NCI-H2081 (cell line): ENCODE results near the gene MRPS21.

Experiments used
- DNase-seq, 2 experiments: peaks; one replicate each; lab custom pipeline; 2025; lab: John Stamatoyannopoulos, UW

The MRPS21 gene

DNA sequence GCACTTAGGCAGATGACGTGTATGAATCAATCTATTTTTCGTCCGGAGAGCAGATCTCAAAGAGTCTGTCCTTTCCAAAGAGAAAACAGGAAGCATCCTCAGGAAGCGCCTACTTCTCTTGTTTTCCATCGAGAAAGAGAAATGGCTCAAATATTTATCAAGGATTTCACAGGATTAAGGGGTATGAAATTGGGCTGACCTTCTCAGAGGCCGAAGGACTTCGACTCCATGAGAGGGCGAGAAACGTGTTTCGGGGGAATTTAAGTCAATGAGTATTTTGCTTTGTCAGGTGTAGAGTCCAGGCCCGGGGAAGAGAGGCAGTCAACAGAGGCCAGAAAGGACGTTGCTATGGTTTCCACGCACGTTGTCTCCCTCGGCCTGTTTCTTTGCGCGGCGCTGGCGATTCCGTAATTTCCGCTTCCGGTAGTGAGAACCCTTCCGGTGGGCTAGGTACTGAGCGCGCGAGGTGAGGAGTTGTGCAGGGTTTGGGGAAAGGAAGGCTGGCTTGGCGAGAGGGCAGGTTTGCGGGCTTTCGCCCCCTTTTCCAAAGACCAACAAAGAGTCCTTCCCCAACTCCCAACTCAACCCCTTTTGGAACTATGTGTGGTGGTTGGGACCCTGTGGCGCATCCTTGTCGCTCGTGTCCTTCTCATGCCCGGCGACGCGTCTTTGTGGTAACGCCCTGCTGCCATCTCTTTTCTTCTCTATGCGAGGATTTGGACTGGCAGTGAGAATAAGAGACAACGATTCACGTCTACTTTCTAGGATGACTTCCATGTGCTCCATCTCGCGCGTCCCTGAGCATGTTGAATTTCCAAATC, at the start of gene MRPS21:
MRPS21 (plus strand) TSS at position 429 of the 821 bp plus-strand sequence. CDS start 506 bp downstream, outside the sequence.
- peak; percentile 82 to 91 for DNase-seq

DNA sequence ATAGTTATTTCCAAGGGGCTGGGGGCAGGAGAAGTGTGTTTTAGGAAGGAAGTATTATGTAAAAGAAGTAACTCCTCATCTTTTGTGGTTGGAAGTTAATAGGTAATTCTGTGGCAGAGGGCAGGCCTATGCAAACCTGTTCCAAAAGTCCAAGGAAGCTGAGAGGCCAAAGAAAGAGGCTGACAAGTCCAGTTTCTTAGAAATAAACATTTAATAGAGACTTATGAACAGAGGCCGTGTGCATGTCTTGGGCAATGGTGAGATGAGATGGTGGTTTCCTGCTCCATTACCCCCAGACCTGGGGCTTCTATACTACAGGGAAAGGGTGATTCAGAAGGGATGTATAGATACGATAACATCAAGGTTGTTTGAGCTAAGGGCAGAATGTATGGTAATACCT, 43.7 kb upstream of the MRPS21 start:
- no peak for DNase-seq

DNA sequence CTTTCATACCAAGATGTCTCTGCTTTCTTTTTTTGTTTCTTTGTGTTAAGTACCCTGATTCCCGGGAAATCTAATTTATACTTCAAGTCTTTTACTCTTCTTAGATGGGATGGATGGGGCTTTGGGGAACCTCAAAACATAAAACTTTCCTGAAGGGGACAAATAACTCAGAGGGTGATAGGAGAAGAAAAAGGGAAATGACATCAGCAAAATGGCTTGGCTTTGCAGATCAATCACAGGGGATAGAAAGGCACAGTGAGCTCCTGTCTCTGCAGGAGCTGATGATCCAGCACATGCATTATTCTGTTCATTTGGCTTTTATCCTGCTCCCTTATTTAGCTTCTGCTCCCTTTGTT, 37.5 kb upstream of the MRPS21 start:
- DNase-seq: peak; percentile 22 to 36

DNA sequence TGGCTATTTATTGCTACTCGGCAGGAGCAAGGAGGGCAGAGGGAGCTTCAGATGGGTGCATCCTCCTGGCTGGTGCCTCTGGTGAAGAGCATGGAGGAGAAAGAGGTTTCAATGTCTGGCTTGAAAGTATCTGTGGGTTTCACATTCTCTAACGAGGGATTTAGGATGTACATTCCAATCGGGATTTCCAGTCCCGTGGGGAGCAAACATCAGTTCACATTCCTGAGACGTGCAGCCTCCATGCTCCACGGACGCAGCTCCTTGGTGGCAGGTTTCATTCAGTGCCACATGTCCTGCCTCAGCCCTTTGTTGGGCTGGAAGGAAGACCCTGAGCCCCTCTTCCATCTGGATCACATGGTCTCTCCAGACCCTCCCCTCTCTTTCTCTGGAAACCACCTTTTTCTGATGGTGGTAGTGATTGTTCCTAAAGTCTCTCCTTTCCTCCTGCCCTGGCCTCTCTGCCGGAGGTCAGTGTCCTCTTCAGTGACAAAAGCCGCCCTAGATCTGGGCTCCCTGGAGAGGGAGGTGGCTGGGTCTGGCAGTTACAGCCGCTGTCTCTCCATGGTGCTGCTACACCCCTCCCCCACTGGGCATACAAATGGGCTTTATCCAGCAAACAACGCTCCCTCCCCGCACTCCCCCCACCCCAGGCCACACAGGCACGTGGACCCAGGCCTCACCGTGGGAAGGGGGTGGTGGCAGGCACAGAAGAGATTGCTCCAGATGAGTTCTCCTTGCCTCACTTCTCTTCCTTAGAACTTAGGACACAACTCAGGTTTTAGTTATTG, 36.9 kb upstream of the MRPS21 start:
- DNase-seq: peak in 1 of 2 experiments; percentile 19

DNA sequence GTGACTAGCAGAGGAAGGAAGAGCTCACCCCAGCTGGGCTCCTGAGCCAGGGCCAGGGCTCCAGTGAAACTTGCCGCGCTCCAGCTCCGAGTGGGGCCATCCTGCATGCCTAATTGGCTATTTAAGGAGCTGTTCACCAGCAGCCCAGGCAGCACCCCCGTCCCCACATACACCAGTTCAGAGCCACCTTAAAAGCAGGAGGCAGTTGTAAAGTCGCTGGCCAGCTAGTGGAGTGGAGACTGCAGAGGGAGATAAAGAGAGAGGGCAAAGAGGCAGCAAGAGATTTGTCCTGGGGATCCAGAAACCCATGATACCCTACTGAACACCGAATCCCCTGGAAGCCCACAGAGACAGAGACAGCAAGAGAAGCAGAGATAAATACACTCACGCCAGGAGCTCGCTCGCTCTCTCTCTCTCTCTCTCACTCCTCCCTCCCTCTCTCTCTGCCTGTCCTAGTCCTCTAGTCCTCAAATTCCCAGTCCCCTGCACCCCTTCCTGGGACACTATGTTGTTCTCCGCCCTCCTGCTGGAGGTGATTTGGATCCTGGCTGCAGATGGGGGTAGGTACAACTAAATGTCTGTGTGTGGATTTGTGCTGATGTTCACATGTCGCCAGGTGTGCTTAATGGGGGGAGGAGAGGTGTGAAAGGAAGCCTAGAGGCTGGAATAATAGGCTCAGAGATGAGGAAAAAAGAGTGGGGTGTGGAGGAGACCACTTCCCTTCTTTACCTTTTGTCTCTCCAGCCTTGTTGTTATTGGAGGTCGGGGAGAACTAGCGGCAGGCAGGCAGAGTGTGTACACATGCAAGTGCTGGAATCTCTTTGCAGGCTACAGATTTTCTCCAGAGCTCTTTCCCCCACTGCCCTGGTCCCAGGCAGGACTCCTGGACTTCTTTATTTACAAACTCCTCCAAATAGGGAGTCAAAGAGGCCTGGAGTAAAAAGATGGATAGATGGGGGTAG, 35.8 kb upstream of the MRPS21 start, which contains the start of gene CA14:
CA14 (plus strand) TSS at position 151 of the 962 bp plus-strand sequence; CDS start at position 506, 355 bp downstream.
- DNase-seq: no peak

DNA sequence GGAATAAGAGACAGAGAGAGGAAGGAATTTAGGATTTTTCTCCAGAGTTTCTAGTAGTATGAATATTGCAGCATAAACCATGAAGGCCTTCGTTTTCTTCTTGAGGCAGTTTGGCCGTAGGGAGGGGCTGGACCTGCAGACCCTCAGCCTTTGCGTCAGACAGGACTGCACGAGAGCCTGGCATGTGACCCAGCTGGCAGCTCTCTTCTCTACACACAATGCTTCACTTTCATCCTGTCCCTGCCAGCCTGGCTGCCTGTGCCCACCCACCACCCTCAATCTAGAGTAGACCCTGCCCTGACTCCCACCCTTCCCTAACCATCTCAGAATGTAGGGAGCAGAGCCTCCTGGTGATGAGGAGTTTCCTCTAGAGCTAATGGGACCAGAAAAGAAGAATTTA, 34.4 kb upstream of the MRPS21 start:
- no peak for DNase-seq

DNA sequence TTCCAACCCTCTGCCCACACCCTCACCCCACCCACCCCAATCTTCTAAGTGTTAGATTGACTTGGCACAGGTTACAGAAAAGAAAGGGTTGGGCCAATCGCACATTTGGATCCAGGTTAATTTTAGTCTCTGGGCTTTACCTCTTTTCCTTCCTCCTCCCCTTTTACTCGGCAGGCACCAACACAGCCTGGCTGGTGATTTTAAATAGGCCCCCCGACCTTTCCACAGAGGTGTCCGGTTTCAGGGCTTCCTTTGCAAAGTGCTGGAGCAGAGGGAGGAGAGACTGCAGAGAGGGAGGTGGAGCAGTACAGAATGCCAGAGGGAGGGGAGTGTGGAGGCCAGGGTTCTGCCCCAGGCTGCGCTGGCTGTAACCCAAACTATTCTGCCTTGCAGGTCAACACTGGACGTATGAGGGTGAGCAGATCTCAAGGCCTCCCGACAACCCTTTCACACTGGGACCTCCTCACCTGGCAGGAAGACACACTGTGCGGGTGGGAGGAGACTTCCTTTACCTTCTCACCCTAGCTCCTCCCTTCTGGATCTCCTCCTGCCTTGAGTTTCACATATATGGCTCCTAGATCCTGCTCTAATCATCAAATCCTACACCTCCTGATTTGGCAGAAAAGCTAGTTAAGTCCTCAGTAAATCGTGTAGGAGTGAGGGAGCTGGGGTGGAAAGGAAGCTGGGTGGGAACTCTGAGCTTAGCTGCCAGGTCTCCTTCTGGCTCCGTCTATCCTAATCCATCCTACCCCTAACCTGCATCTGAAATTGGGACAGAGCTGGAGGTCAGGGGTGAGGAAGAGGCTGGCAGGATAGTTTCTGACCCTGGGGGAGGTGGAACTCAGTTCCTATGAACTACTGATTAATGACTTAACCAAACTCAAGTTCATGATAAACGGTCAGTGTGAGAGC, 33.6 kb upstream of the MRPS21 start:
- peak; percentile 71 to 83 for DNase-seq

DNA sequence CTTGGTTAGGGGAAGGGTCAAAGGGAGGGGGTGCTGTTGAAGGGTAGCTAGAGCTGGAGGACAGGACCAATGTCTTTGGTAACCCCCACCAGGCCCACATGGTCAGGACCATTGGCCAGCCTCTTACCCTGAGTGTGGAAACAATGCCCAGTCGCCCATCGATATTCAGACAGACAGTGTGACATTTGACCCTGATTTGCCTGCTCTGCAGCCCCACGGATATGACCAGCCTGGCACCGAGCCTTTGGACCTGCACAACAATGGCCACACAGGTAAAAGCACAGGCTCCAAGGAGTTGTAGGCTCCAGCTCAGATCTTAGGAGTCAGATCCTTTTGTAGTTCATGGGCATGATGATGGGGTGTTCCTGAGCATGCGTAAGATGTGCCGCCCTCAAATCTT, 32.3 kb upstream of the MRPS21 start:
- no peak for DNase-seq

DNA sequence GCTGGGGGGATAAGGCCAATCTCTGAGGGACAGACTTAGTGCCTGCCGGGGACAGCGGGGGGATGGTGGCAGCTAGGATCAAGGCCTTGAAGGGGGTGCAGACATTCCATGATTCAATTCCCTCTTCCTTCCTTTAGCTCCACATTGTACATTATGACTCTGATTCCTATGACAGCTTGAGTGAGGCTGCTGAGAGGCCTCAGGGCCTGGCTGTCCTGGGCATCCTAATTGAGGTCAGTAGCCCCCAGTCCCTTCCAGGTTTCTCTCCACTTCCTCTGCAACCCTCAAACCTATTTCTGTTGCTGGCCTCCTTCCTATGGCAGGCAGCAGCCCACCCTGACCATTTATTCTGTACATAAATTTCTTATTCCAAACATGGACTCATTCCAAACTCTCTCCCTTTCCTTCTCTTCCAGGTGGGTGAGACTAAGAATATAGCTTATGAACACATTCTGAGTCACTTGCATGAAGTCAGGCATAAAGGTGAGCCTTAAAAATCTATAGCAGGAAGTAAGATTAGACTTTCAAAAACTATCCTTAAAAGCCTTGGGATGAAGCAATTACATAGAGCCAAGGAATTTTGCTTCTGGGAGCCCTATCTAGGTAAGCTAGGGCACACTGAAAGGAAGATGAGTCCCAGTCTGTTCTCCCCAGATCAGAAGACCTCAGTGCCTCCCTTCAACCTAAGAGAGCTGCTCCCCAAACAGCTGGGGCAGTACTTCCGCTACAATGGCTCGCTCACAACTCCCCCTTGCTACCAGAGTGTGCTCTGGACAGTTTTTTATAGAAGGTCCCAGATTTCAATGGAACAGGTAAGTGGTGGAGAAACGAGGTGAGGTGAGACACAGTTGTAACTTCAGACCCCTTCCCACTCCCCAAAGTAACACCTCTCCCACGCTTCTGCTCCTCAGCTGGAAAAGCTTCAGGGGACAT, 31.0 kb upstream of the MRPS21 start:
- DNase-seq: no peak

DNA sequence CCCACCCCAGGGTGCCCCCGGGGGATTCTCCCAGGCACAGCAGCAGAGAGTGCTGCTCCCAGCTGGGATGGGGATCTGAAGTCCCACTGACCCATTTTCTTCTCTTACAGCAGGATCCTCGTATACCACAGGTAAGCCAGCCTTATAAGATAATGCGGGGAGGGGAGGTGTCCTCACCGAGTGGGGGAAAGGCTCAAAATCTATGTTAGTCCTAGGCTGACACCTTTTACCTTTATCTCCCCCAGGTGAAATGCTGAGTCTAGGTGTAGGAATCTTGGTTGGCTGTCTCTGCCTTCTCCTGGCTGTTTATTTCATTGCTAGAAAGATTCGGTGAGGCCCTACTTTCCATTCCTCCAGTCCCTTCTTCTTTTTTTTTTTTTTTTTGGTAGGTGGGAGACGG, 30.1 kb upstream of the MRPS21 start:
- no peak for DNase-seq

DNA sequence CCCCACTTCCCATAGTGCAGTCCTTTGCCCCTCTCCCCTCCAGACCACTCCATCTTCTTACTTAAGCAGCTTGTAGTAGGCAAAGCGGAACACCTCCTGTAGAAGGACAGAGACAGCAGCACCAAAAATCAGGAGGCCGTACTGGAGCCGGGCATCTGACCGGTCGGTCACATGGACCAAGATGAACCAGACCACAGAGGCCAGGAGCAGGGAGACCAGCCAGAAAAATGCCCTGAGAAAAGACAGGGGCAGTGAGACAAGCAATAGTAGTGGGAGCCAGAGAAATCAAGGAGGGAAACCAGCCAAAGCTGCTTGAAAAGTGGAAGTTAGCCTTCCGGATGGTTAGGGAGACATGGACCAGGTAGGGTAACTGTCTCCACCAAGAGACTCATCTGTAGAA, 25.8 kb upstream of the MRPS21 start:
- DNase-seq: no peak

DNA sequence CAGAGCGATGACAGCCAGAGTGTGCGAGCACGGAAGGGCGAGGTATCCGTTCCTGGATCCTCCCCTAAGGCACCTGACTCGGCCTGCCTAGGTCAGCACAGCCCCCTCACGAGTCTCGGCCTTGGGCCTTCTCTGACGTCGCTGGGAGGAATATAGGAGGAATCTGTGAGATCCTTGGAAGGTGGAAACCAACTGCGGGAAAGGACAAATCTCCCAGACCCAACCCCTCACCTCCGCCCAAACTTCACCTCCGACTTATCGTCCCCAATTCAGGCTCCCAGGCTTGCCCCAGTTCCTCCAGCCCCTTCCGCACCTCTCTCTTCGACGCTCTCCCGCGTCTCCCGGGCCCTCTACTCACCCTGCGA, 25.3 kb upstream of the MRPS21 start:
- DNase-seq: no peak

DNA sequence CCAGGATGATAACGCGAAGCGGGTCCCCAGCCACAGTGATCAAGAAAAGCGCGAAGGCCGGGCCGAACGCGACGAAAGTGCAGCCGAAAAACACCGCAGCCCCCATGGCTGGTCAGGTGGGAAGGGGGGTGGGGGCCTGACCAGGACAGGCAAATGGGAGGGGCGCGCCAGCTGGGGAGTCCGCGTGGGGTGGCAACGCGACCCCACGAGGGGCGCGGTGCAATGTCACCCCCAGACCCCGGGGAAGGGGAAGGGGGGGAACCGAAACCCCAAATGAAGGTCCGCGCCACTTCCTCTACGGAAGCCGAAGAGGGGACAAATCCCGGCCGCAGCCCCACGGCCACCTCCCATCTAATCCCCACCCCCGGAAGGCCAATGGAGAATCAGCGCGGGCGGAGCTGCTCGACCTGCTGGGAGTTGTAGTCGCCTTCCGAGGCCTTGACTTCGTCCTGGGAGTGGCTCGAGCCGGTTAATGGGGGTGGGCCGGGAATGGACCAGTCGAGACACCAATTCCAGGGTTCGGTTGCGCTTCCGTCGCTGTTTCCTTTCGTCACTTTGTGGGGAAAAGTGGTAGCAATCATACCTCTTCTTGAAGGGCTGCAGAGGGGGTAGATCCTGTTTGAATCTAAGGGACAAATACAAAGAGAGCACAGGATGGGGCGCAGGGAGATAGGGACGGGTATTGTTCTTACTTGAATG, 24.8 kb upstream of the MRPS21 start, which contains the start of gene APH1A:
APH1A (minus strand) TSS at position 312 of the 699 bp plus-strand sequence; CDS start at position 106, 206 bp downstream.
- peak; percentile 99 to 100 for DNase-seq

DNA sequence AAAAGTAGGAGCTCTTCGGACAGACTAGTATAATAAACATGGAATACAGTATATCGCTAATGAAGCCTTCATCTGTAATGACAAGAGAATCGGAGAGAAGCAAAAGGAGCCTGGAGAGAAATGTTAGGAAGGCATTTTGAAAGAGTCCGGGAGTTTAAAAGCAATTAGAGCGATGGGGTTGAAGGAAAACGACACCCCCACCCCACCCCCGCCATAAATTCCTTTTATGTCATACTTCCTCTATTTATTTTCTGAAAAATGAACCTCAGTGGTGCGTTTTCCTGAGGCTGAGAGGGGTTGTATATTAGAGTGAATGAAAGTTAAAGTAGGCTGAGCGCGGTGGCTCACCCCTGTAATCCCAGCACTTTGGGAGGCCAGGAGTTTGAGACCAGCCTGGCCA, 24.2 kb upstream of the MRPS21 start:
- DNase-seq: no peak

DNA sequence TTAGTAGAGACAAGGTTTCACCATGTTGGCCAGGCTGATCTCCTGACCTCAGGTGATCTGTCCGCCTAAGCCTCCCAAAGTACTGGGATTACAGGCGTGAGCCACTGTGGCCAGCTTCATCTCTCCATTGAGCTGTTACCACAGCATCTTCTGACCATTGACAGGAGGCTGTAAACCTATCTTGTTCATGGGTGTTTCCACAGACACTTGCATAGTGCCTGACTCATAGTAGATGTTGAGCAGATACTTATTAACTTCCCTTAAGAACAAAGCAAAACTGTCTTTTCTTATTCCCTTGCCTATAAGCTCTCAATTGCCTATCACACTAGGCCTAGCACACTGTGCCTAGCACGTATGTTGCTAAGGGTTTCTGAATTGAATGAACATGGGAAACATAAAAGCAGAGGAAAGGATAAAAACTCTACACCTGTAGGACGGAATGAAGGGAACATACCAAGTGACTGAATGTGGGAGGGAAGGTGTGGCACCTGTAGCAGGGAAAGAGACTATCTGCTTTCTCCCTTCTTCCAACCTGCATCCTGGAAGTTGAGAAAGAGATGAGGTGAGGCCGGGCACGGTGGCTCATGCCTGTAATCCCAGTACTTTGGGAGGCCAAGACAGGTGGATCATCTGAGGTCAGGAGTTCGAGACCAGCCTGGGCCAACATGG, 22.2 kb upstream of the MRPS21 start:
- DNase-seq: no peak

DNA sequence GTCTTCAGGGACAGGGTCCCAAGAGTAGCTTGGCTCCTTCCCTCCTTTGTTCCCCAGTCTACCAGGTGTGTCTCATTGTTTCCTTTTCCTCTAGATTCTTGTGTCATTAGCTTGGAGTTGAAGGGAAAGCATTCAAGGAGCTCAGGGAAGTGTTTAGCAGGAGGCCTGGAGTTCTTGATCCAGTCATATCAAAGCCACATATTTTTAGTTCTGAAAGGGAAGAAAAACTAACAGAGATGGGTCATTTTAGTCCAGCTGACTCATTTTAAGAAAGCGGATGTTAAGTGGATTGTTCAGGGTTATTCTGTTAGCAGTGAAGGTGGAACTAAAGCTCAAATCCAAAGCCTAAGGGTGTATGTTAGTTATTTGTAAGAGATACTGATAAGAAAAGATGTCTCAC, 20.4 kb upstream of the MRPS21 start:
- no peak for DNase-seq

DNA sequence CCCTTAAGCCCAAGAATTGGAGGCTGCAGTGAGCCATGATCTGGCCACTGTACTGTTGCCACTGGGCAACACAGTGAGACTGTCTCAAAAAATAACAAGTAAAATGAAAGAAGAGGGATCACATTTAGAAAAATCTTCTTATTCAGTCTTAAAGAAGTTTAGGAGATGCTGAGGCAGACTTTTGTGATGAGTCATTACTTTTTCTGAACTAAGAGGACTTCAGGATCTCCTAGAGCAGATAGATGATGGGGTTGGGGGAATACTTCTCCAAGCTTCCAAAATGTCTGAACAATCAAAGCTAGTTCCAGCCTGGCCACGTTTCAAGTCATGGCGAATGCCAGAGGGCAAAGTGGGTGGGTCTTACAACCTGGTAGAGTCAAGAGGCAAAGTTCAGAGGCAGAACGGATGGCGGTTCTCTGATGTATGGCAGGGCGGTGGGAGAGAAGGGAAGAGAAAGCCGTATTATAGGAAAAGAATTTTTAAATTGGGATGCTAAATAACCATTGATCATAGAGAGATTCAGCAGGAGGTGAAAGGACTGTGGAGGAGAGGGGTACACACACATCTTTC, 13.4 kb upstream of the MRPS21 start:
- DNase-seq: no peak

DNA sequence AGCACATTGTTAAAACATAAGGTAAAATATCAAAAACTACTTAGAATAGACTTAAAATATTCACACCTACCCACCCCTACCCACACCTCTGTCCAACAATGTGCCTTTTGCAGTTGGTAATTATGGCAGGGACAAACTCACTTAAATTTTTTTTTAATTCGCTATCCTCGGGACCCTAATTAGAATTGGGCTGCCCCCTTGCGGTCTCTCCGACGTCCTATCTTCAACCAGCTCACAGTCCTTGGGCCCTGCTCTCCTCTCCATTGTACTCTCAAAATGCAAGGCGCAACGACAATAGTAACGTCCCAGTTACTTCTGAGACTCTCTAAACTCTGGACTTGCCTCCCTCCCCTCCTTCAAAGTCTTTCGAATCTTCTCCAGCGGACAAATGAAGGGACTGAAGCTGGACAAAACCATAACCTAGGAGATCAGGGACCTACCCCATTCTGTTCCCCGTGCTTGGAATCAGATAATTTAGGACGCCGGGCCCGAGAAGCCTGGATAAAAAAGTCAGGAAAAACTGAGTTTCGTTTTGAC, 12.4 kb upstream of the MRPS21 start:
- peak; percentile 76 to 84 for DNase-seq
